ENCODE results near the gene IGSF9B.

DNA sequence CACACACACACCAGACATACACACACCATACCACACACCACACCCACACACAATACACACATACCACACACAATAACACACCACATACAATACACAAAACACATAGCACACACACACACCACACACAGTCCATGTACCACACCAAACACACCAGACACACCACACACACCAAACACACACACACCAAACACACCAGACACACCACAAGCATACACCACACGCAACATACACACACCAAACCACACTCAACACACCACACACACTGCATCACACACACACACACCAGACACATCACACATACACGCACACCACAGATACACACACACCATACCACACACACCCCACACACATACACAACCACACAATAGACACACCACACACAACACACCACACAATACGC lies 54.8 kb downstream of the IGSF9B start:
- no peak for TF ChIP-seq POLR2AphosphoS5 (IDR thresholded peaks at IDR 0.05)
- TF ChIP-seq, protein P1, sequence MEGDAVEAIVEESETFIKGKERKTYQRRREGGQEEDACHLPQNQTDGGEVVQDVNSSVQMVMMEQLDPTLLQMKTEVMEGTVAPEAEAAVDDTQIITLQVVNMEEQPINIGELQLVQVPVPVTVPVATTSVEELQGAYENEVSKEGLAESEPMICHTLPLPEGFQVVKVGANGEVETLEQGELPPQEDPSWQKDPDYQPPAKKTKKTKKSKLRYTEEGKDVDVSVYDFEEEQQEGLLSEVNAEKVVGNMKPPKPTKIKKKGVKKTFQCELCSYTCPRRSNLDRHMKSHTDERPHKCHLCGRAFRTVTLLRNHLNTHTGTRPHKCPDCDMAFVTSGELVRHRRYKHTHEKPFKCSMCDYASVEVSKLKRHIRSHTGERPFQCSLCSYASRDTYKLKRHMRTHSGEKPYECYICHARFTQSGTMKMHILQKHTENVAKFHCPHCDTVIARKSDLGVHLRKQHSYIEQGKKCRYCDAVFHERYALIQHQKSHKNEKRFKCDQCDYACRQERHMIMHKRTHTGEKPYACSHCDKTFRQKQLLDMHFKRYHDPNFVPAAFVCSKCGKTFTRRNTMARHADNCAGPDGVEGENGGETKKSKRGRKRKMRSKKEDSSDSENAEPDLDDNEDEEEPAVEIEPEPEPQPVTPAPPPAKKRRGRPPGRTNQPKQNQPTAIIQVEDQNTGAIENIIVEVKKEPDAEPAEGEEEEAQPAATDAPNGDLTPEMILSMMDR (IDR thresholded peaks at IDR 0.05): no peak

All from suprapubic skin (tissue), 3 donors.